HCT116 (cell line): Measurements from ENCODE around the gene CGB5. TPM values are rescaled to one million over a fixed set of nuclear protein-coding genes. Genes with fewer than 3 reads are reported as not detected.

ENCODE experiments used
- ATAC-seq: fragments of 200-7000 bp; cut with Tn5 transposase; 2 replicates; pipeline ENCODE4 v1.9.1; 2020; ENCODE audit warnings: mild to moderate bottlenecking, moderate library complexity
- BruUV-seq: library from RNA; stranded (reverse); fragments of 400-500 nt; replicated peaks from 2 replicates; lab custom pipeline; 2021; lab: Mats Ljungman, UMichigan
- CTCF ChIA-PET: fragments of 300-600 bp; sonication (Branson Sonifier 250); formaldehyde crosslinking; loops from one replicate; lab custom pipeline; 2021; ENCODE audit warnings: antibody characterized with exemption; lab: Charles Lee
- POLR2A ChIA-PET: fragments of 300-600, 350-600 bp; sonication (Branson Sonifier 250); formaldehyde crosslinking; loops from one replicate; lab custom pipeline; 2021; ENCODE audit warnings: antibody characterized with exemption; lab: Charles Lee
- RAD21 ChIA-PET, 2 experiments: fragments of 300-600 bp; sonication (Branson Sonifier 250); formaldehyde crosslinking; loops; one replicate each; lab custom pipeline; 2023; ENCODE audit warnings: low total read pairs in 2 of 2; ENCODE audit not compliant: uncharacterized antibody in 2 of 2, unreplicated experiment in 2 of 2, low non-redundant PET in 1 of 2; lab: Charles Lee
- DNase-seq: peaks from one replicate; pipeline ENCODE4 v3.0.0-alpha.2; 2010; ENCODE audit warnings: low read depth, low spot score
- H2AFZ ChIP-seq: fragments of 200-600 bp; shearing (Covaris generic), sonication (generic); 2 replicates; pipeline ENCODE4 v1.6.1; 2017; ENCODE audit warnings: low read depth, mixed run types, mixed read lengths, antibody characterized with exemption, low read length; ENCODE audit not compliant: poor library complexity, severe bottlenecking
- H3K27ac ChIP-seq: 2 replicates; pipeline ENCODE4 v1.5.1; 2012; ENCODE audit warnings: low read depth, low read length
- H3K27me3 ChIP-seq: fragments of 200-600 bp; sonication (generic); 2 replicates; pipeline ENCODE4 v1.6.1; 2016; ENCODE audit warnings: mixed run types, low read length, mixed read lengths; ENCODE audit not compliant: insufficient read depth
- H3K36me3 ChIP-seq, 2 experiments: fragments of 200-500 bp in 1 of 2; fragments of 200-600 bp in 1 of 2; sonication (Bioruptor generic) in 1 of 2; sonication (generic) in 1 of 2; 2 replicates each; pipeline versions ENCODE4 v1.5.1 to v1.6.1; 2014 to 2016; ENCODE audit warnings: low read length in 2 of 2, inconsistent platforms in 1 of 2, mixed read lengths in 1 of 2, mixed run types in 1 of 2; ENCODE audit not compliant: insufficient read depth in 2 of 2, control insufficient read depth in 1 of 2
- H3K4me1 ChIP-seq, 2 experiments: fragments of 200-600 bp in 1 of 2; sonication (generic) in 1 of 2; 2 replicates each; pipeline versions ENCODE4 v1.5.1 to v1.6.1; 2012 to 2017; ENCODE audit warnings: low read length in 2 of 2, inconsistent platforms in 1 of 2, mild to moderate bottlenecking in 1 of 2, mixed read lengths in 1 of 2, mixed run types in 1 of 2, moderate library complexity in 1 of 2; ENCODE audit not compliant: insufficient read depth in 2 of 2, control insufficient read depth in 1 of 2
- H3K4me2 ChIP-seq: fragments of 200-600 bp; sonication (generic); 2 replicates; pipeline ENCODE4 v1.6.1; 2017; ENCODE audit warnings: mixed run types, low read length, mixed read lengths
- H3K4me3 ChIP-seq, 2 experiments: fragments of 200-600 bp in 1 of 2; sonication (generic) in 1 of 2; replicated peaks in 1 of 2; 2 replicates each; pipeline ENCODE4 v1.5.1; 2011 to 2016; ENCODE audit warnings: low read length in 2 of 2, control low read depth in 1 of 2, low read depth in 1 of 2, mild to moderate bottlenecking in 1 of 2, mixed read lengths in 1 of 2, mixed run types in 1 of 2
- H3K79me2 ChIP-seq: fragments of 200-600 bp; sonication (generic); 2 replicates; pipeline ENCODE4 v1.6.1; 2017; ENCODE audit warnings: mild to moderate bottlenecking, mixed run types, low read length, moderate library complexity, mixed read lengths; ENCODE audit not compliant: insufficient read depth
- H3K9ac ChIP-seq: fragments of 200-600 bp; sonication (generic); 2 replicates; pipeline ENCODE4 v1.6.1; 2016; ENCODE audit warnings: low read length, mixed read lengths
- H3K9me2 ChIP-seq: fragments of 200-600 bp; sonication (generic), shearing (Covaris generic); 2 replicates; pipeline ENCODE4 v1.6.1; 2017; ENCODE audit warnings: mixed run types, mild to moderate bottlenecking, moderate library complexity; ENCODE audit not compliant: insufficient read depth
- H3K9me3 ChIP-seq, 2 experiments: fragments of 200-500 bp in 1 of 2; fragments of 200-600 bp in 1 of 2; sonication (Bioruptor generic) in 1 of 2; sonication (generic) in 1 of 2; 2 replicates each; pipeline ENCODE4 v1.6.1; 2014 to 2017; ENCODE audit warnings: low read length in 2 of 2, mixed read lengths in 2 of 2, inconsistent platforms in 1 of 2, low read depth in 1 of 2, mild to moderate bottlenecking in 1 of 2, mixed run types in 1 of 2, moderate library complexity in 1 of 2; ENCODE audit not compliant: control insufficient read depth in 1 of 2, insufficient read depth in 1 of 2
- H4K20me1 ChIP-seq: fragments of 200-600 bp; sonication (generic), shearing (Covaris generic); 2 replicates; pipeline ENCODE4 v1.6.1; 2017; ENCODE audit warnings: mixed run types, mild to moderate bottlenecking, moderate library complexity; ENCODE audit not compliant: insufficient read depth
- CBX3 ChIP-seq: IDR thresholded peaks from 2 replicates; pipeline ENCODE4 v1.6.1; 2012; ENCODE audit warnings: low read depth
- CEBPB ChIP-seq: IDR thresholded peaks from 2 replicates; pipeline ENCODE4 v1.6.1; 2012; ENCODE audit warnings: low read depth
- EGR1 ChIP-seq: IDR thresholded peaks from 2 replicates; pipeline ENCODE4 v1.6.1; 2012; ENCODE audit warnings: low read depth
- ELF1 ChIP-seq: IDR thresholded peaks from 2 replicates; pipeline ENCODE4 v1.6.1; 2012; ENCODE audit warnings: low read depth, borderline replicate concordance
- EZH2phosphoT487 ChIP-seq: fragments of 200-600 bp; IDR thresholded peaks from 2 replicates; pipeline ENCODE4 v1.6.1; 2018; ENCODE audit warnings: antibody characterized with exemption, borderline replicate concordance
- JUND ChIP-seq: IDR thresholded peaks from 2 replicates; pipeline ENCODE4 v1.6.1; 2012
- MAX ChIP-seq: IDR thresholded peaks from 2 replicates; pipeline ENCODE4 v1.6.1; 2012
- POLR2AphosphoS5 ChIP-seq: IDR thresholded peaks from 2 replicates; pipeline ENCODE4 v1.6.1; 2011; ENCODE audit warnings: mild to moderate bottlenecking, low read depth, low read length, moderate library complexity
- SP1 ChIP-seq: IDR thresholded peaks from 2 replicates; pipeline ENCODE4 v1.6.1; 2012; ENCODE audit warnings: low read depth
- TCF7L2 ChIP-seq: IDR thresholded peaks from 2 replicates; pipeline ENCODE4 v1.7.0; 2011; ENCODE audit warnings: borderline replicate concordance, inconsistent platforms; ENCODE audit not compliant: insufficient read depth, insufficient read length; ENCODE audit errors: extremely low read depth
- YY1 ChIP-seq: IDR thresholded peaks from 2 replicates; pipeline ENCODE4 v1.6.1; 2011; ENCODE audit warnings: low read length, low read depth, moderate library complexity, mild to moderate bottlenecking; ENCODE audit not compliant: insufficient replicate concordance; ENCODE audit errors: extremely low read depth
- ZFX ChIP-seq: fragments of 450-650 bp; IDR thresholded peaks from 2 replicates; pipeline ENCODE4 v1.6.1; 2017
- ZNF274 ChIP-seq: fragments of 200-500 bp; sonication (Bioruptor generic); IDR thresholded peaks from 2 replicates; pipeline ENCODE4 v1.6.1; 2014; ENCODE audit warnings: mild to moderate bottlenecking, low read depth, low read length, inconsistent platforms
- intact Hi-C: fragments of 100-400 bp; cut with micrococcal nuclease; formaldehyde crosslinking; loops from 2 replicates; pipeline ENCODE4 v1.10.0; 2022
- total RNA-seq: library from RNA; stranded (reverse); gene quantifications from one replicate; pipeline ENCODE4 v1.2.1, GENCODE V29; 2021; ENCODE audit not compliant: unreplicated experiment
- TF ChIP-seq, protein P1 (sequence below): IDR thresholded peaks from 2 replicates; pipeline ENCODE4 v1.6.1; 2011; ENCODE audit warnings: mild to moderate bottlenecking, low read length, moderate library complexity; ENCODE audit not compliant: insufficient replicate concordance; ENCODE audit errors: extremely low read depth
- TF ChIP-seq, protein P2 (sequence below): IDR thresholded peaks from 2 replicates; pipeline ENCODE4 v1.6.1; 2012; ENCODE audit warnings: low read depth

CGB5 gene
- total RNA-seq, 1 experiment from 2014 or later, result not detected

- no peaks in the 10 kb centered on the region for H3K9me2 ChIP-seq
- H3K79me2 ChIP-seq, result no peaks in the 10 kb centered on the region; the same call in 1 of the 2 replicates
- no peaks in the 10 kb centered on the region for H3K27me3 ChIP-seq
- no peak overlapping the region for H3K4me2 ChIP-seq
- ChIA-PET POLR2A (no interaction called here), RAD21 (no interaction called here)
- H3K27ac ChIP-seq, result no peak overlapping the region
- H3K9ac ChIP-seq, result no peak overlapping the region
- BruUV-seq, result no TSS peak
- no peaks in the 10 kb centered on the region for H4K20me1 ChIP-seq
- intact Hi-C loops, result no loop called here
- TF ChIP-seq MAX (no peak), CBX3 (no peak), TCF7L2 (no peak), SP1 (no peak), CEBPB (no peak), ZFX (no peak), JUND (no peak), YY1 (no peak), EZH2phosphoT487 (no peak), ZNF274 (no peak), ELF1 (no peak), EGR1 (no peak), POLR2AphosphoS5 (no peak)
- TF ChIP-seq, protein P1, sequence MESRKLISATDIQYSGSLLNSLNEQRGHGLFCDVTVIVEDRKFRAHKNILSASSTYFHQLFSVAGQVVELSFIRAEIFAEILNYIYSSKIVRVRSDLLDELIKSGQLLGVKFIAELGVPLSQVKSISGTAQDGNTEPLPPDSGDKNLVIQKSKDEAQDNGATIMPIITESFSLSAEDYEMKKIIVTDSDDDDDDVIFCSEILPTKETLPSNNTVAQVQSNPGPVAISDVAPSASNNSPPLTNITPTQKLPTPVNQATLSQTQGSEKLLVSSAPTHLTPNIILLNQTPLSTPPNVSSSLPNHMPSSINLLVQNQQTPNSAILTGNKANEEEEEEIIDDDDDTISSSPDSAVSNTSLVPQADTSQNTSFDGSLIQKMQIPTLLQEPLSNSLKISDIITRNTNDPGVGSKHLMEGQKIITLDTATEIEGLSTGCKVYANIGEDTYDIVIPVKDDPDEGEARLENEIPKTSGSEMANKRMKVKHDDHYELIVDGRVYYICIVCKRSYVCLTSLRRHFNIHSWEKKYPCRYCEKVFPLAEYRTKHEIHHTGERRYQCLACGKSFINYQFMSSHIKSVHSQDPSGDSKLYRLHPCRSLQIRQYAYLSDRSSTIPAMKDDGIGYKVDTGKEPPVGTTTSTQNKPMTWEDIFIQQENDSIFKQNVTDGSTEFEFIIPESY, result no peak
- TF ChIP-seq, protein P2, sequence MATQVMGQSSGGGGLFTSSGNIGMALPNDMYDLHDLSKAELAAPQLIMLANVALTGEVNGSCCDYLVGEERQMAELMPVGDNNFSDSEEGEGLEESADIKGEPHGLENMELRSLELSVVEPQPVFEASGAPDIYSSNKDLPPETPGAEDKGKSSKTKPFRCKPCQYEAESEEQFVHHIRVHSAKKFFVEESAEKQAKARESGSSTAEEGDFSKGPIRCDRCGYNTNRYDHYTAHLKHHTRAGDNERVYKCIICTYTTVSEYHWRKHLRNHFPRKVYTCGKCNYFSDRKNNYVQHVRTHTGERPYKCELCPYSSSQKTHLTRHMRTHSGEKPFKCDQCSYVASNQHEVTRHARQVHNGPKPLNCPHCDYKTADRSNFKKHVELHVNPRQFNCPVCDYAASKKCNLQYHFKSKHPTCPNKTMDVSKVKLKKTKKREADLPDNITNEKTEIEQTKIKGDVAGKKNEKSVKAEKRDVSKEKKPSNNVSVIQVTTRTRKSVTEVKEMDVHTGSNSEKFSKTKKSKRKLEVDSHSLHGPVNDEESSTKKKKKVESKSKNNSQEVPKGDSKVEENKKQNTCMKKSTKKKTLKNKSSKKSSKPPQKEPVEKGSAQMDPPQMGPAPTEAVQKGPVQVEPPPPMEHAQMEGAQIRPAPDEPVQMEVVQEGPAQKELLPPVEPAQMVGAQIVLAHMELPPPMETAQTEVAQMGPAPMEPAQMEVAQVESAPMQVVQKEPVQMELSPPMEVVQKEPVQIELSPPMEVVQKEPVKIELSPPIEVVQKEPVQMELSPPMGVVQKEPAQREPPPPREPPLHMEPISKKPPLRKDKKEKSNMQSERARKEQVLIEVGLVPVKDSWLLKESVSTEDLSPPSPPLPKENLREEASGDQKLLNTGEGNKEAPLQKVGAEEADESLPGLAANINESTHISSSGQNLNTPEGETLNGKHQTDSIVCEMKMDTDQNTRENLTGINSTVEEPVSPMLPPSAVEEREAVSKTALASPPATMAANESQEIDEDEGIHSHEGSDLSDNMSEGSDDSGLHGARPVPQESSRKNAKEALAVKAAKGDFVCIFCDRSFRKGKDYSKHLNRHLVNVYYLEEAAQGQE, result no peak
- TF ChIP-seq, all 23 proteins: peak for 0
- Histone ChIP-seq H3K9me3 (no peaks in the 10 kb centered on the region), H2AFZ (no peak overlapping the region), H3K4me1 (peaks cover 29 to 75% of the 10 kb centered on the region in 2 experiments), H3K36me3 (no peaks in the 10 kb centered on the region), H3K4me3 (no peak overlapping the region)
- DNase-seq (no peak), ATAC-seq (no peak)
- CTCF ChIA-PET, result interaction anchor here (4.1 kb wide), 1 partner anchor 66 kb away, joined by 20 read pairs; the partner anchor contains the start of genes GYS1 and RUVBL2
Measured at GRCh38 chr19:49059053-49059452, 15.4 kb downstream of the CGB5 start.
